Spleen (tissue), 7 donors: Measurements from ENCODE around the gene ICAM1.
"Not testable (repeated sequence)": the region's sequence is repeated elsewhere in the genome, so short reads cannot be mapped to it uniquely, and the experiment has no call there.

Source experiments
- POLR2A ChIP-seq, 3 donors: fragments of 450-650 bp; IDR thresholded peaks; one replicate each; pipeline ENCODE4 v1.5.1; 2017; ENCODE audit warnings: antibody characterized with exemption in 3 of 3, mild to moderate bottlenecking in 1 of 3
- TF ChIP-seq, protein P1 (sequence below), 11 experiments: fragments of 200-600 bp in 7 of 11; fragments of 450-650 bp in 4 of 11; sonication (generic) in 4 of 11; IDR thresholded peaks in 8 of 11; conservative IDR thresholded peaks in 3 of 11; 1 replicate in 7 of 11; 2 replicates in 4 of 11; pipeline versions ENCODE4 v1.4.0 to v1.8.0; 2016 to 2021; ENCODE audit warnings: antibody characterized with exemption in 11 of 11, inconsistent platforms in 4 of 11, mild to moderate bottlenecking in 1 of 11
- donor health status: DM: no; HTN: no; CAD: no; lungs with moderate emphysema.
- donor health status: DM: no; HTN: no; CAD: no.
- donor health status: DM: no; HTN: no; CAD: no.

- TF ChIP-seq POLR2A (IDR thresholded peaks at IDR 0.05) = not testable (repeated sequence)
- TF ChIP-seq, protein P1, sequence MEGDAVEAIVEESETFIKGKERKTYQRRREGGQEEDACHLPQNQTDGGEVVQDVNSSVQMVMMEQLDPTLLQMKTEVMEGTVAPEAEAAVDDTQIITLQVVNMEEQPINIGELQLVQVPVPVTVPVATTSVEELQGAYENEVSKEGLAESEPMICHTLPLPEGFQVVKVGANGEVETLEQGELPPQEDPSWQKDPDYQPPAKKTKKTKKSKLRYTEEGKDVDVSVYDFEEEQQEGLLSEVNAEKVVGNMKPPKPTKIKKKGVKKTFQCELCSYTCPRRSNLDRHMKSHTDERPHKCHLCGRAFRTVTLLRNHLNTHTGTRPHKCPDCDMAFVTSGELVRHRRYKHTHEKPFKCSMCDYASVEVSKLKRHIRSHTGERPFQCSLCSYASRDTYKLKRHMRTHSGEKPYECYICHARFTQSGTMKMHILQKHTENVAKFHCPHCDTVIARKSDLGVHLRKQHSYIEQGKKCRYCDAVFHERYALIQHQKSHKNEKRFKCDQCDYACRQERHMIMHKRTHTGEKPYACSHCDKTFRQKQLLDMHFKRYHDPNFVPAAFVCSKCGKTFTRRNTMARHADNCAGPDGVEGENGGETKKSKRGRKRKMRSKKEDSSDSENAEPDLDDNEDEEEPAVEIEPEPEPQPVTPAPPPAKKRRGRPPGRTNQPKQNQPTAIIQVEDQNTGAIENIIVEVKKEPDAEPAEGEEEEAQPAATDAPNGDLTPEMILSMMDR (IDR thresholded peaks at IDR 0.05 in 8 of 11, conservative IDR thresholded peaks at IDR 0.05 in 3 of 11) = not testable (repeated sequence)
These were observed 11.1 kb downstream of the ICAM1 start for GRCh38 chr19:10282043-10282442.
